Measurements from ENCODE around the gene OR2C1. TPM values are rescaled to one million over a fixed set of nuclear protein-coding genes. Genes with fewer than 3 reads are reported as not detected.

OR2C1 gene
- under 1 TPM in 2 of 3 donors, not detected in 1; 0.03 to 0.09 TPM for polyA plus RNA-seq

GRCh38 chr16:3355589-3355988 lies at the start of gene OR2C1:
Gene OR2C1 (plus strand): TSS chr16:3355889. CDS start chr16:3355941, 52 bp downstream.
- H3K27ac ChIP-seq (ENCODE audit: low read depth, low read length): no peak within 1 kb of the TSS
- WGBS, 3 donors: 59 to 68% (median 66%) methylated on average over 3 of the region's 3 CpGs

GRCh38 chr16:3306078-3306477 lies 49.6 kb upstream of the OR2C1 start:
- H3K27ac ChIP-seq (ENCODE audit: low read depth, low read length): no peak overlapping the region
- WGBS, 3 donors: 56 to 63% (median 61%) methylated on average over 11 of the region's 11 CpGs

GRCh38 chr16:3311496-3311895 lies 44.2 kb upstream of the OR2C1 start:
- WGBS, 3 donors: 97 to 99% (median 97%) methylated on average over 4 of the region's 4 CpGs
- no peak overlapping the region for H3K27ac ChIP-seq (ENCODE audit: low read depth, low read length)

GRCh38 chr16:3317315-3317999 lies 38.2 kb upstream of the OR2C1 start:
- 95 to 99% (median 98%) methylated on average over 3 of the region's 3 CpGs for WGBS, 3 donors
- H3K27ac ChIP-seq (ENCODE audit: low read depth, low read length): no peak overlapping the region

- no peak overlapping the region for H3K27ac ChIP-seq (ENCODE audit: low read depth, low read length)
- WGBS, 3 donors: 64 to 67% (median 66%) methylated on average over 2 of the region's 2 CpGs
These were observed 33.9 kb upstream of the OR2C1 start for GRCh38 chr16:3321816-3322215.

GRCh38 chr16:3327514-3327913 lies 28.2 kb upstream of the OR2C1 start:
- WGBS, 3 donors: 82 to 84% (median 83%) methylated on average over 4 of the region's 4 CpGs
- H3K27ac ChIP-seq (ENCODE audit: low read depth, low read length): no peak overlapping the region

GRCh38 chr16:3328104-3328503 lies 27.6 kb upstream of the OR2C1 start:
- H3K27ac ChIP-seq (ENCODE audit: low read depth, low read length): no peak overlapping the region
- WGBS, 3 donors: 46 to 63% (median 49%) methylated on average over 3 of the region's 3 CpGs

- WGBS, 3 donors: 48 to 71% (median 49%) methylated on average over 2 of the region's 2 CpGs
- H3K27ac ChIP-seq (ENCODE audit: low read depth, low read length): no peak overlapping the region
These were observed 27.0 kb upstream of the OR2C1 start for GRCh38 chr16:3328643-3329042.

- H3K27ac ChIP-seq (ENCODE audit: low read depth, low read length): no peak overlapping the region
- 64 to 74% (median 66%) methylated on average over 2 of the region's 2 CpGs for WGBS, 3 donors
These were observed 9.6 kb upstream of the OR2C1 start for GRCh38 chr16:3346041-3346440.

GRCh38 chr16:3347586-3347985 lies 8.1 kb upstream of the OR2C1 start:
- 77 to 83% (median 82%) methylated on average over 10 of the region's 10 CpGs for WGBS, 3 donors

GRCh38 chr16:3348547-3349167 lies 7.0 kb upstream of the OR2C1 start:
- WGBS, 3 donors: 20 to 44% (median 36%) methylated on average over 4 of the region's 4 CpGs
- H3K27ac ChIP-seq (ENCODE audit: low read depth, low read length): no peak overlapping the region

More at GRCh38 chr16:3347586-3347985, 8.1 kb upstream of the OR2C1 start:
- no peak overlapping the region for H3K27ac ChIP-seq (ENCODE audit: low read depth, low read length)

- WGBS, 3 donors: 46 to 69% (median 62%) methylated on average over 13 of the region's 13 CpGs
- no peak overlapping the region for H3K27ac ChIP-seq (ENCODE audit: low read depth, low read length)
These were observed 6.5 kb upstream of the OR2C1 start for GRCh38 chr16:3349175-3349574.

- WGBS, 3 donors: 79 to 86% (median 83%) methylated on average over 10 of the region's 10 CpGs
- H3K27ac ChIP-seq (ENCODE audit: low read depth, low read length): no peak overlapping the region
These were observed 429 bp downstream of the OR2C1 start for GRCh38 chr16:3356118-3356517.

GRCh38 chr16:3358871-3359270 lies 3.2 kb downstream of the OR2C1 start:
- no peak overlapping the region for H3K27ac ChIP-seq (ENCODE audit: low read depth, low read length)
- 17 to 44% (median 24%) methylated on average over 1 of the region's 1 CpG for WGBS, 3 donors

- H3K27ac ChIP-seq (ENCODE audit: low read depth, low read length): no peak overlapping the region
These were observed 7.2 kb downstream of the OR2C1 start for GRCh38 chr16:3362931-3363330.

GRCh38 chr16:3363793-3364192 lies 8.1 kb downstream of the OR2C1 start:
- WGBS, 3 donors: 90 to 96% (median 93%) methylated on average over 7 of the region's 7 CpGs

GRCh38 chr16:3364774-3365427 lies 9.2 kb downstream of the OR2C1 start:
- WGBS, 3 donors: 11 to 14% (median 14%) methylated on average over 42 of the region's 42 CpGs
- H3K27ac ChIP-seq (ENCODE audit: low read depth, low read length): no peak overlapping the region

More at GRCh38 chr16:3363793-3364192, 8.1 kb downstream of the OR2C1 start:
- no peak overlapping the region for H3K27ac ChIP-seq (ENCODE audit: low read depth, low read length)

- WGBS, 3 donors: 91 to 95% (median 94%) methylated on average over 11 of the region's 11 CpGs
These were observed 13.4 kb downstream of the OR2C1 start for GRCh38 chr16:3369073-3369472.

GRCh38 chr16:3375680-3376079 lies 20.0 kb downstream of the OR2C1 start:
- H3K27ac ChIP-seq (ENCODE audit: low read depth, low read length): no peak overlapping the region
- 89 to 95% (median 95%) methylated on average over 5 of the region's 5 CpGs for WGBS, 3 donors

More at GRCh38 chr16:3369073-3369472, 13.4 kb downstream of the OR2C1 start:
- no peak overlapping the region for H3K27ac ChIP-seq (ENCODE audit: low read depth, low read length)
